Endodermal cell (in vitro differentiated cells): ENCODE measurements around the gene C5orf63. TPM values are rescaled to one million over a fixed set of nuclear protein-coding genes. Genes with fewer than 3 reads are reported as not detected.

Source experiments
- DNase-seq: peaks from one replicate; pipeline ENCODE4 v3.0.0-alpha.2; 2017
- H3K27ac ChIP-seq: 2 replicates; pipeline ENCODE4 v1.5.1; 2013; ENCODE audit warnings: mild to moderate bottlenecking, low read depth, low read length, moderate library complexity
- H3K27me3 ChIP-seq: 2 replicates; pipeline ENCODE4 v1.6.1; 2013; ENCODE audit warnings: mild to moderate bottlenecking, low read length, moderate library complexity; ENCODE audit not compliant: insufficient read depth, control insufficient read depth, poor library complexity, severe bottlenecking
- H3K36me3 ChIP-seq: 2 replicates; pipeline ENCODE4 v1.7.0; 2013; ENCODE audit warnings: mild to moderate bottlenecking, low read length, moderate library complexity; ENCODE audit not compliant: control insufficient read depth, insufficient read depth
- H3K4me1 ChIP-seq: one replicate; pipeline ENCODE4 v1.7.0; 2013; ENCODE audit warnings: low read length; ENCODE audit not compliant: control insufficient read depth, insufficient read depth
- H3K4me3 ChIP-seq: 2 replicates; pipeline ENCODE4 v1.5.1; 2013; ENCODE audit warnings: mild to moderate bottlenecking, low read length, moderate library complexity
- H3K9ac ChIP-seq: 2 replicates; pipeline ENCODE4 v1.6.1; 2013; ENCODE audit warnings: mild to moderate bottlenecking, low read length, moderate library complexity; ENCODE audit not compliant: poor library complexity, severe bottlenecking; ENCODE audit errors: extremely low read depth
- H3K9me3 ChIP-seq: 2 replicates; pipeline ENCODE4 v1.6.1; 2013; ENCODE audit warnings: mild to moderate bottlenecking, low read length, moderate library complexity; ENCODE audit not compliant: control insufficient read depth
- H3K27ac Mint-ChIP-seq: 2 replicates; pipeline ENCODE4 v1.8.0; 2020; ENCODE audit warnings: mixed read lengths
- H3K27me3 Mint-ChIP-seq: 2 replicates; pipeline ENCODE4 v1.8.0; 2021; ENCODE audit warnings: mild to moderate bottlenecking, mixed read lengths; ENCODE audit not compliant: insufficient read depth
- H3K36me3 Mint-ChIP-seq: 2 replicates; pipeline ENCODE4 v1.8.0; 2020; ENCODE audit warnings: low read depth, mixed read lengths
- H3K4me1 Mint-ChIP-seq: 2 replicates; pipeline ENCODE4 v1.8.0; 2020; ENCODE audit warnings: mixed read lengths
- H3K4me3 Mint-ChIP-seq: 2 replicates; pipeline ENCODE4 v1.8.0; 2020; ENCODE audit warnings: mild to moderate bottlenecking, moderate library complexity, mixed read lengths
- H3K9me3 Mint-ChIP-seq: 2 replicates; pipeline ENCODE4 v1.8.0; 2020; ENCODE audit warnings: mild to moderate bottlenecking, mixed read lengths
- CTCF ChIP-seq: fragments of 200-600 bp; sonication (generic); conservative IDR thresholded peaks from 2 replicates; pipeline ENCODE4 v1.5.0; 2021; ENCODE audit warnings: antibody characterized with exemption, mild to moderate bottlenecking
- WGBS, 2 experiments: methylation state at CpG; one replicate each; pipeline versions ENCODE4 v1.1.5 to v1.1.7; 2013; ENCODE audit warnings: missing lambda C conversion rate in 2 of 2, mixed read lengths in 1 of 2; ENCODE audit not compliant: insufficient coverage in 1 of 2, insufficient read length in 1 of 2; 5-methylcytosine and 5-hydroxymethylcytosine counted together
- total RNA-seq, 2 donors: library from RNA; stranded (reverse); fragmentation: NEBNext Ultra II Directional in 1 of 2; extraction: Animal tissue kit (Norgen Biotek cat#: 25700) in 1 of 2; gene quantifications; 2 replicates in 1 of 2; 3 replicates in 1 of 2; pipeline ENCODE4 v1.2.1, GENCODE V29; 2021

C5orf63 gene
- total RNA-seq, 2 donors from 2014 or later: 0.86 to 9.4 TPM

GRCh38 chr5:127064253-127064840 is 9.0 kb downstream of the C5orf63 start:
- Histone ChIP-seq H3K36me3 (no peaks in the 10 kb centered on the region), H3K27me3 (peaks cover 11% of the 10 kb centered on the region), H3K9ac (no peak overlapping the region), H3K4me1 (peaks cover 9% of the 10 kb centered on the region), H3K4me3 (no peak overlapping the region), H3K9me3 (no peaks in the 10 kb centered on the region), H3K27ac (no peak overlapping the region)
- no peak for DNase-seq
- no peak for TF ChIP-seq CTCF
- Mint-ChIP-seq H3K27ac (no peak overlapping the region), H3K36me3 (no peaks in the 10 kb centered on the region), H3K4me1 (peaks cover 20% of the 10 kb centered on the region), H3K9me3 (no peaks in the 10 kb centered on the region), H3K4me3 (no peak overlapping the region), H3K27me3 (peaks cover 8% of the 10 kb centered on the region)
- WGBS, 2 experiments: 92 to 94% methylated on average over 4 of the region's 4 CpGs

GRCh38 chr5:127063257-127063913 is 9.9 kb downstream of the C5orf63 start:
- Histone ChIP-seq H3K4me1 (peaks cover 8% of the 10 kb centered on the region), H3K27ac (no peak overlapping the region), H3K36me3 (no peaks in the 10 kb centered on the region), H3K27me3 (peaks cover 13% of the 10 kb centered on the region), H3K9ac (no peak overlapping the region), H3K9me3 (no peaks in the 10 kb centered on the region), H3K4me3 (no peak overlapping the region)
- no peak for DNase-seq
- H3K4me3 Mint-ChIP-seq: no peak overlapping the region
- no peaks in the 10 kb centered on the region for H3K9me3 Mint-ChIP-seq
- H3K27me3 Mint-ChIP-seq: peaks cover 11% of the 10 kb centered on the region
- H3K27ac Mint-ChIP-seq: no peak overlapping the region
- peaks cover 4% of the 10 kb centered on the region for H3K36me3 Mint-ChIP-seq
- peaks cover 17% of the 10 kb centered on the region for H3K4me1 Mint-ChIP-seq
- WGBS, 2 experiments: 80 to 88% methylated on average over 1 to 2 of the region's 2 CpGs
- no peak for TF ChIP-seq CTCF

- peaks cover 11% of the 10 kb centered on the region for H3K27me3 Mint-ChIP-seq
Observed at GRCh38 chr5:127061956-127062355, 11.3 kb downstream of the C5orf63 start.

More at GRCh38 chr5:127061956-127062355, 11.3 kb downstream of the C5orf63 start:
- 73% methylated on average over 1 of the region's 1 CpG; no CpG with 5 or more reads in 1 of the 2 experiments for WGBS, 2 experiments
- Histone ChIP-seq H3K36me3 (no peaks in the 10 kb centered on the region), H3K4me1 (peaks cover 8% of the 10 kb centered on the region), H3K9ac (no peak overlapping the region), H3K4me3 (peak overlapping the region; percentile 31), H3K27me3 (peaks cover 7% of the 10 kb centered on the region), H3K9me3 (no peaks in the 10 kb centered on the region), H3K27ac (no peak overlapping the region)
- H3K36me3 Mint-ChIP-seq: peaks cover 13% of the 10 kb centered on the region
- TF ChIP-seq CTCF: no peak
- H3K4me3 Mint-ChIP-seq: no peak overlapping the region
- peaks cover 2% of the 10 kb centered on the region for H3K9me3 Mint-ChIP-seq
- H3K27ac Mint-ChIP-seq: no peak overlapping the region
- no peak for DNase-seq
- peaks cover 17% of the 10 kb centered on the region for H3K4me1 Mint-ChIP-seq
